Prostate gland (tissue), 2 donors: ENCODE measurements around the gene PPP5C. TPM values are rescaled to one million over a fixed set of nuclear protein-coding genes. Genes with fewer than 3 reads are reported as not detected.

Experiments used
- DNase-seq: peaks from one replicate; pipeline ENCODE4 v3.0.0-alpha.2; 2019; ENCODE audit warnings: low spot score
- H3K27ac ChIP-seq, 2 donors: fragments of 200-600 bp; sonication (generic); 2 replicates each; pipeline ENCODE4 v1.5.1; 2017 to 2019
- H3K27me3 ChIP-seq: fragments of 200-600 bp; sonication (generic); replicated peaks from 2 replicates; pipeline ENCODE4 v1.5.1; 2019; ENCODE audit not compliant: insufficient read depth
- H3K36me3 ChIP-seq, 2 donors: fragments of 200-600 bp; sonication (generic); 1 replicate in 1 of 2; 2 replicates in 1 of 2; pipeline versions ENCODE4 v1.5.1 to v1.8.1; 2017 to 2019
- H3K4me1 ChIP-seq: fragments of 200-600 bp; sonication (generic); replicated peaks from 2 replicates; pipeline ENCODE4 v1.5.1; 2019
- H3K4me3 ChIP-seq, 2 donors: fragments of 200-600 bp; sonication (generic); 2 replicates each; pipeline ENCODE4 v1.5.1; 2017 to 2019
- H3K9me3 ChIP-seq: fragments of 200-600 bp; sonication (generic); 2 replicates; pipeline ENCODE4 v1.5.1; 2017
- CTCF ChIP-seq, 4 experiments: fragments of 200-600 bp in 2 of 4; fragments of 450-650 bp in 2 of 4; sonication (generic) in 2 of 4; IDR thresholded peaks; 1 replicate in 3 of 4; 2 replicates in 1 of 4; pipeline ENCODE4 v1.5.1; 2016 to 2019; ENCODE audit warnings: antibody characterized with exemption in 4 of 4, mild to moderate bottlenecking in 2 of 4, moderate library complexity in 2 of 4
- POLR2A ChIP-seq: fragments of 450-650 bp; IDR thresholded peaks from one replicate; pipeline ENCODE4 v1.6.1; 2016; ENCODE audit warnings: antibody characterized with exemption, mild to moderate bottlenecking
- POLR2AphosphoS5 ChIP-seq: sonication (generic); formaldehyde crosslinking; IDR thresholded peaks from one replicate; pipeline ENCODE4 v1.6.1; 2017; ENCODE audit warnings: antibody characterized with exemption
- WGBS: methylation state at CpG from one replicate; pipeline ENCODE4 v1.1.5; 2018; 5-methylcytosine and 5-hydroxymethylcytosine counted together
- intact Hi-C: fragments of 100-400 bp; cut with DNase I; formaldehyde crosslinking; loops from one replicate; pipeline ENCODE4 v1.14.2; 2022
- total RNA-seq, 2 donors: library from RNA; depleted of rRNA; stranded (reverse); fragments of >200 nt; gene quantifications; one replicate each; pipeline ENCODE4 v1.1.0, GENCODE V29; 2016

PPP5C gene
- total RNA-seq, 2 donors from 2014 or later, result 81.4 to 84.3 TPM

- intact Hi-C loops, result no loop called here
- 91% methylated on average over 24 of the region's 28 CpGs for WGBS
Observed at GRCh38 chr19:46353730-46354528, 7.0 kb downstream of the PPP5C start.

GRCh38 chr19:46355234-46356148, 8.6 kb downstream of the PPP5C start:
- Histone ChIP-seq H3K4me3 (no peak overlapping the region), H3K4me1 (peaks cover 5% of the 10 kb centered on the region), H3K27me3 (no peaks in the 10 kb centered on the region), H3K9me3 (no peaks in the 10 kb centered on the region), H3K36me3 (peaks cover 3 to 21% of the 10 kb centered on the region in 2 donors), H3K27ac (no peak overlapping the region)
- TF ChIP-seq CTCF (IDR thresholded peaks at IDR 0.05) (no peak), POLR2AphosphoS5 (no peak)
- no peak for DNase-seq
- intact Hi-C loops, result no loop called here
- 74% methylated on average over 22 of the region's 23 CpGs for WGBS

More at GRCh38 chr19:46353730-46354528, 7.0 kb downstream of the PPP5C start:
- no peak overlapping the region for H3K27ac ChIP-seq
- no peak overlapping the region for H3K4me3 ChIP-seq
- H3K9me3 ChIP-seq, result no peaks in the 10 kb centered on the region
- H3K36me3 ChIP-seq, result peaks cover 3 to 21% of the 10 kb centered on the region in 2 donors
- TF ChIP-seq POLR2A (no peak), POLR2AphosphoS5 (no peak), CTCF (IDR thresholded peaks at IDR 0.05) (no peak)
- H3K27me3 ChIP-seq, result no peaks in the 10 kb centered on the region
- peaks cover 9% of the 10 kb centered on the region for H3K4me1 ChIP-seq
- no peak for DNase-seq

DNA sequence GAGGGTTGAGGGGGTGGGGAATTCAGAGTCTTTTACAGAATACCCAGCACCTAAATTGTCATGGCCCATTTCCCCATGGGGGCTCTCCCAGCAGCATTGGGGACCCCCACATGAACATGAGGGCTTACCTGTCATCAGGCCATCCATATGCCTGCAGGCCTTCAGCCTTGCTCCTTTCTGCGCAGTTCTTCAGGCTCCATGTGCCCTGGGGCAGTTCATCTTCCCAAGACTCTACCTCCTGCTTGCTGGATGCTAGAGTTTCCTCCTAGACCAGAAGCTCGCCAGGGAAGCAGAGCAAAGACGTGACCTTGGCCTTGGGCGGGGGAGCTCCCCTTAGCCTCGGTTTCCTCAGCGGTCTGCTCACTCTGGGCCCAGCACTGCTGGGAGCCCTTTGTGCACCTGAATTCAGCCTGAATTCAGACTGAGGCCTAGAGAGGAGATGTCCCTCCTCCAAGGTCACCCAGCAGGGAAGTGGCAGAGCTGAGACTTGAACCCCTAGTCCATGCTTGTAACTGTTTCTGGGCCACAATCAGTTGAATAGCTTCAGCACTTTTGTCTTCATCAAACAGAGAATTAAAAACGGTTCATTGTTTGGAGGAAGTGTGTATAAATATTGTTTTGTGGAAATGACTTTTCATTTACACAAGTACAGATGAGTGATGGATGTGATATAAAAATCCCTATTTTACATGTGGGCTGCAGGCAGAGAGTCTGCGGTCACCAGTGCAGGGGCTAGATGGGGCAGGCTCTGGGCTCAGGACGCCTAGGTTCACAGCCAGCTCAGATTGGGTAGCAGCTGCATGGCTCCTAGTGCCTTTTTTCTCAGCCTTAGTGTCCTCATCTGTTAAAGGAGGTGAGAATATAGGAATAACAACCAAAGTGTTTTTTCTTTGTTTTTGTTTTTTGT, 9.5 kb downstream of the PPP5C start:
- Histone ChIP-seq H3K27ac (no peak overlapping the region), H3K27me3 (no peaks in the 10 kb centered on the region), H3K9me3 (no peaks in the 10 kb centered on the region), H3K4me3 (no peak overlapping the region), H3K36me3 (peaks cover 3 to 21% of the 10 kb centered on the region in 2 donors), H3K4me1 (peaks cover 1% of the 10 kb centered on the region)
- WGBS, result 83% methylated on average over 9 of the region's 9 CpGs
- TF ChIP-seq POLR2A, result no peak
- TF ChIP-seq CTCF (IDR thresholded peaks at IDR 0.05), result no peak
- TF ChIP-seq POLR2AphosphoS5, result no peak
- intact Hi-C loops, result no loop called here
- no peak for DNase-seq

- Histone ChIP-seq H3K9me3 (no peaks in the 10 kb centered on the region), H3K27ac (no peak overlapping the region), H3K4me3 (no peak overlapping the region), H3K36me3 (peaks cover 3 to 21% of the 10 kb centered on the region in 2 donors), H3K4me1 (no peaks in the 10 kb centered on the region), H3K27me3 (no peaks in the 10 kb centered on the region)
- DNase-seq, result no peak
- intact Hi-C loops, result no loop called here
- 76% methylated on average over 7 of the region's 7 CpGs for WGBS
- TF ChIP-seq CTCF (IDR thresholded peaks at IDR 0.05) (no peak), POLR2A (no peak), POLR2AphosphoS5 (no peak)
Observed at GRCh38 chr19:46357846-46358583, 11.1 kb downstream of the PPP5C start.
